Upper lobe of right lung (tissue), 1 donor: Measurements from ENCODE around the gene CNGA3. TPM values are rescaled to one million over a fixed set of nuclear protein-coding genes. Genes with fewer than 3 reads are reported as not detected.

ENCODE experiments used
- ATAC-seq: fragments of 200-7000 bp; cut with Tn5 transposase; one replicate; pipeline ENCODE4 v1.9.1; 2020; ENCODE audit warnings: mild to moderate bottlenecking, moderate library complexity
- DNase-seq: peaks from one replicate; pipeline ENCODE4 v3.0.0-alpha.2; 2020
- H3K27ac ChIP-seq: fragments of 200-600 bp; one replicate; pipeline ENCODE4 v1.8.0; 2022
- H3K27me3 ChIP-seq: fragments of 200-600 bp; one replicate; pipeline ENCODE4 v1.8.0; 2022; ENCODE audit warnings: mild to moderate bottlenecking
- H3K36me3 ChIP-seq: fragments of 200-600 bp; one replicate; pipeline ENCODE4 v1.8.0; 2022
- H3K4me1 ChIP-seq: fragments of 200-600 bp; one replicate; pipeline ENCODE4 v1.8.0; 2022
- H3K4me3 ChIP-seq: fragments of 200-600 bp; one replicate; pipeline ENCODE4 v1.8.0; 2022; ENCODE audit warnings: mild to moderate bottlenecking
- H3K9me3 ChIP-seq: fragments of 200-600 bp; one replicate; pipeline ENCODE4 v1.8.0; 2022
- CTCF ChIP-seq: fragments of 200-600 bp; IDR thresholded peaks from one replicate; pipeline ENCODE4 v1.8.0; 2022; ENCODE audit warnings: antibody characterized with exemption
- intact Hi-C: fragments of 100-400 bp; cut with DNase I; formaldehyde crosslinking; loops from one replicate; pipeline ENCODE4 v1.11.0; 2022
- total RNA-seq: library from RNA; stranded (reverse); fragmentation: NEBNext Ultra II Directional; extraction: Animal tissue kit (Norgen Biotek cat#: 25700); gene quantifications from one replicate; pipeline ENCODE4 v1.2.1, GENCODE V29; 2021
- donor health status: DM: no; HTN: yes; CAD: no; lungs with severe emphysema.

Gene CNGA3
- total RNA-seq, 1 donor from 2014 or later = 0.17 TPM

- no peak for ATAC-seq
- Histone ChIP-seq H3K36me3 (no peaks in the 10 kb centered on the region), H3K27ac (no peak overlapping the region), H3K4me3 (no peak overlapping the region), H3K27me3 (peaks cover 8% of the 10 kb centered on the region), H3K9me3 (no peaks in the 10 kb centered on the region), H3K4me1 (peaks cover 11% of the 10 kb centered on the region)
- intact Hi-C loops = loop anchor here (10.0 kb wide), 1 partner anchor 559 kb away; no protein-coding TSS in a partner anchor
- TF ChIP-seq CTCF = no peak
- DNase-seq = no peak
Measured at GRCh38 chr2:98374286-98374685, 28.0 kb downstream of the CNGA3 start.

- intact Hi-C loops = loop anchor here (10.0 kb wide), 1 partner anchor 560 kb away; no protein-coding TSS in a partner anchor
- no peak for TF ChIP-seq CTCF
- Histone ChIP-seq H3K27me3 (peaks cover 8% of the 10 kb centered on the region), H3K27ac (no peak overlapping the region), H3K9me3 (no peaks in the 10 kb centered on the region), H3K36me3 (no peaks in the 10 kb centered on the region), H3K4me1 (peaks cover 11% of the 10 kb centered on the region), H3K4me3 (no peak overlapping the region)
- ATAC-seq (no peak), DNase-seq (no peak)
Measured at GRCh38 chr2:98374958-98375570, 28.8 kb downstream of the CNGA3 start.

GRCh38 chr2:98376301-98376910, 30.1 kb downstream of the CNGA3 start:
- DNase-seq = no peak
- Histone ChIP-seq H3K36me3 (no peaks in the 10 kb centered on the region), H3K27ac (no peak overlapping the region), H3K4me3 (no peak overlapping the region), H3K27me3 (peaks cover 8% of the 10 kb centered on the region), H3K9me3 (no peaks in the 10 kb centered on the region), H3K4me1 (peaks cover 11% of the 10 kb centered on the region)
- ATAC-seq = no peak
- TF ChIP-seq CTCF = no peak
- intact Hi-C loops = loop anchor here (10.0 kb wide), 1 partner anchor 562 kb away; no protein-coding TSS in a partner anchor

GRCh38 chr2:98376996-98377395, 30.7 kb downstream of the CNGA3 start:
- no peak for ATAC-seq
- H3K27ac ChIP-seq = no peak overlapping the region
- intact Hi-C loops = loop anchor here (10.0 kb wide), 1 partner anchor 562 kb away; no protein-coding TSS in a partner anchor
- no peaks in the 10 kb centered on the region for H3K36me3 ChIP-seq
- H3K4me3 ChIP-seq = no peak overlapping the region
- H3K9me3 ChIP-seq = no peaks in the 10 kb centered on the region
- peaks cover 8% of the 10 kb centered on the region for H3K27me3 ChIP-seq
- no peak for TF ChIP-seq CTCF
- DNase-seq = no peak
- H3K4me1 ChIP-seq = peaks cover 11% of the 10 kb centered on the region

GRCh38 chr2:98377544-98377943, 31.3 kb downstream of the CNGA3 start:
- intact Hi-C loops = loop anchor here (10.0 kb wide), 1 partner anchor 563 kb away; no protein-coding TSS in a partner anchor
- Histone ChIP-seq H3K4me1 (peaks cover 11% of the 10 kb centered on the region), H3K36me3 (no peaks in the 10 kb centered on the region), H3K27ac (no peak overlapping the region), H3K27me3 (peaks cover 8% of the 10 kb centered on the region), H3K4me3 (no peak overlapping the region), H3K9me3 (no peaks in the 10 kb centered on the region)
- no peak for TF ChIP-seq CTCF
- no peak for DNase-seq
- no peak for ATAC-seq
